Measurements from ENCODE around the gene SEC23B.
"Not testable (repeated sequence)": the region's sequence is repeated elsewhere in the genome, so short reads cannot be mapped to it uniquely, and the experiment has no call there.

DNA sequence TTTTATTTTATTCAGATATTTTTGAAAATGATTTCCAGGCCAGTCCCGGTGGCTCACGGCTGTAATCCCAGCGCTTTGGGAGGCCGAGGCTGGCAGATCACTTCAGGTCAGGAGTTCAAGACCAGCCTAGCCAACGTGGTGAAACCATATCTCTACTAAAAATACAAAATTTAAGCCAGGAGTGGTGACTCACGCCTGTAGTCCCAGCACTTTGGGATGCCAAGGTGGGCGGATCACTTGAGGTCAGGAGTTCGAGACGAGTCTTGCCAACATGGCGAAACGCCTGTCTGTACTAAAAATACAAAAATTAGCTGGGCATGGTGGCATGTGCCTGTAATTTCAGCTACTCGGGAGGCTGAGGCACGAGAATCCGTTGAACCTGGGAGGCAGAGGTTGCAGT lies 19.0 kb downstream of the SEC23B start:
- not testable (repeated sequence) for TF ChIP-seq ZFX (IDR thresholded peaks at IDR 0.05)
- TF ChIP-seq, protein P1, sequence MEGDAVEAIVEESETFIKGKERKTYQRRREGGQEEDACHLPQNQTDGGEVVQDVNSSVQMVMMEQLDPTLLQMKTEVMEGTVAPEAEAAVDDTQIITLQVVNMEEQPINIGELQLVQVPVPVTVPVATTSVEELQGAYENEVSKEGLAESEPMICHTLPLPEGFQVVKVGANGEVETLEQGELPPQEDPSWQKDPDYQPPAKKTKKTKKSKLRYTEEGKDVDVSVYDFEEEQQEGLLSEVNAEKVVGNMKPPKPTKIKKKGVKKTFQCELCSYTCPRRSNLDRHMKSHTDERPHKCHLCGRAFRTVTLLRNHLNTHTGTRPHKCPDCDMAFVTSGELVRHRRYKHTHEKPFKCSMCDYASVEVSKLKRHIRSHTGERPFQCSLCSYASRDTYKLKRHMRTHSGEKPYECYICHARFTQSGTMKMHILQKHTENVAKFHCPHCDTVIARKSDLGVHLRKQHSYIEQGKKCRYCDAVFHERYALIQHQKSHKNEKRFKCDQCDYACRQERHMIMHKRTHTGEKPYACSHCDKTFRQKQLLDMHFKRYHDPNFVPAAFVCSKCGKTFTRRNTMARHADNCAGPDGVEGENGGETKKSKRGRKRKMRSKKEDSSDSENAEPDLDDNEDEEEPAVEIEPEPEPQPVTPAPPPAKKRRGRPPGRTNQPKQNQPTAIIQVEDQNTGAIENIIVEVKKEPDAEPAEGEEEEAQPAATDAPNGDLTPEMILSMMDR (conservative IDR thresholded peaks at IDR 0.05), result not testable (repeated sequence)
